ENCODE data around the gene TLN1.

DNA sequence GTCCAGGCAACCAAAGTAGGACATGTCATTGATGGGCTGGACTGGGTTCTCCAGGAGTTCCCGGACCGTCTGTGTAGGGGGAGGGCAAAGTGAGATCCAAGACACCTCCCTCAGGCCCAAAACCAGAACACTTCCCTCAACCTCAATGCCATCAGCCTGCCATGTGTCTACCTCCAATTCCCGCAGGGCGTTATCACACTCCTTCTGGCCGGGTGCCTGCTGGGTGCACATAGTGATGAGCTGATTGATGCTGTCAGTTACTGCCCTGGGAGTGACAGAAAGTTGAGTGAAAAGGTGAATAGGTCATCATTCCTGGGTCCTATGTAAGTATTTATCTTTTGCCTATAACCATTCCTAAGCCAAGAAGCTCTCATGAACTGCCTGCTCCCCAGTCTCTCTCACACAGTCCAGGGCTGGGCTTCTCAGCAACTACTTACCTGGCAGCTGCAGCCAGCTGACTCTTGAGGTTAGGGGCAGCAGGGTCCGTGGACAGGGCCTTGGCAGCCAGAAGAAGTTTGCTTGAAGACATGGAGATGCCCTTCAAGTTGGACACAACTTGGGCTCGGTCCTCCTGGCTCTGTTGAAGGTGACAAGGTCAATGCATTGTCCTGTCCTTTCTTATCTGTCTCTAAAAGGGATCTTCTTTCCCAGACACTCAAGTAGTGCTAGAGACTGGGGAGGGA, 21.0 kb downstream of the TLN1 start:
- TF ChIP-seq, protein P1, sequence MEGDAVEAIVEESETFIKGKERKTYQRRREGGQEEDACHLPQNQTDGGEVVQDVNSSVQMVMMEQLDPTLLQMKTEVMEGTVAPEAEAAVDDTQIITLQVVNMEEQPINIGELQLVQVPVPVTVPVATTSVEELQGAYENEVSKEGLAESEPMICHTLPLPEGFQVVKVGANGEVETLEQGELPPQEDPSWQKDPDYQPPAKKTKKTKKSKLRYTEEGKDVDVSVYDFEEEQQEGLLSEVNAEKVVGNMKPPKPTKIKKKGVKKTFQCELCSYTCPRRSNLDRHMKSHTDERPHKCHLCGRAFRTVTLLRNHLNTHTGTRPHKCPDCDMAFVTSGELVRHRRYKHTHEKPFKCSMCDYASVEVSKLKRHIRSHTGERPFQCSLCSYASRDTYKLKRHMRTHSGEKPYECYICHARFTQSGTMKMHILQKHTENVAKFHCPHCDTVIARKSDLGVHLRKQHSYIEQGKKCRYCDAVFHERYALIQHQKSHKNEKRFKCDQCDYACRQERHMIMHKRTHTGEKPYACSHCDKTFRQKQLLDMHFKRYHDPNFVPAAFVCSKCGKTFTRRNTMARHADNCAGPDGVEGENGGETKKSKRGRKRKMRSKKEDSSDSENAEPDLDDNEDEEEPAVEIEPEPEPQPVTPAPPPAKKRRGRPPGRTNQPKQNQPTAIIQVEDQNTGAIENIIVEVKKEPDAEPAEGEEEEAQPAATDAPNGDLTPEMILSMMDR (IDR thresholded peaks at IDR 0.05; ENCODE audit: low read length): no peak
- TF ChIP-seq EZH2 (optimal IDR thresholded peaks at IDR 0.05; ENCODE audit: low read depth, low read length) (no peak), EZH2phosphoT487 (IDR thresholded peaks at IDR 0.05; ENCODE audit: low read length) (no peak)

All from MM.1S (cell line).